NCI-H2081 (cell line): Measurements from ENCODE around the gene VCAN.

ENCODE experiments used
- DNase-seq, 2 experiments: peaks; one replicate each; lab custom pipeline; 2025; lab: John Stamatoyannopoulos, UW

Gene VCAN

DNA sequence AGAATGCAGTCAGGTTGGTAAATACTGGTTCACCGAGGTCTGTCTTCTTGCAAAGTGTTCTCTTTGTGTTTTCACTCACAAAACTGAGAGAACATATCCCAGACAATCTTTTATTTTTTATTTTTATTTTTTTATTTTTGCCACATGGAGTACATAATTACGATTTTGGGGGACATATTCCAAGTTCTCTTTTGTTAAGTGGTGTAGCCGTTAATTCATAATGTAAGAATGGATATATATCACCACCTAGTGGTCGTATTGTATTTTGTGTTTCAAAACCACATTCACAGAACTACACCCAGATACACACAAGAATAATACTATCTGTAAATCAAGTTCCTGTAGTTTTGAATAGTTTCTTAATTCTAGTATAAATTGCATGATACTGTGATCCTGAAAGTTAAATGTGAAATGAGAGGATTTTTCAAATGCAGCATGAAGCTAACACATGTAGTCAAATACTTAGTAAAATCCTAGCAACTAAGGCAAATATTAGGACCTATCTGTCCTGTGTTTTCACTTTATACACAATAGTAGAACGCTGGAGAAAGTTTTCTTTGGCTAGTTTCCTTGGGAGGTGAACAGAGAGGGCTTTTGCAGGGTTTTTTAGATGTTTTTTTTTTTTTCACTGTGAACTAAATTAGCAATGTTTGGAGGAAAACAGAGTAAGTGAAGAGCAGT lies 92.7 kb downstream of the VCAN start:
- DNase-seq = peak; percentile 2 to 21

DNA sequence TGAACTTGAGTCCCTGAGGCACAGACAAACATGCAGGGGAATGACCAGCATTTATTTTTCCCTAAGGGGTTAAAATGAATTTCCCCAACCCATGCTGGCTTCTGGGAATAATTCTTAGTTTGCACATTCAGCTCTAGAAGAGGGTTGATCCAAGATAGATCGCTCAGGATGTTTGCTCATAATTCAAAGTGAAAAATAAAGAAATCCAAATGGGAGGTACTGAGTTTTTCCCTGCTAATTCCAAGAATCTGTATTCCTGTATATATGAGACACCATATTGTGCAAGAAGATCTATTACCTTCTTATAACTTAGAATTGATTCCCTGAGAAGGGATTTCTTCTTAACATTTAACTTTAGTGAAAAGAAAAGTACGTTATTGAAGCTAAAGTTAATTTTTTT lies 96.2 kb downstream of the VCAN start:
- DNase-seq = no peak

- DNase-seq = no peak
Measured at GRCh38 chr5:83568186-83568585, 96.6 kb downstream of the VCAN start.

DNA sequence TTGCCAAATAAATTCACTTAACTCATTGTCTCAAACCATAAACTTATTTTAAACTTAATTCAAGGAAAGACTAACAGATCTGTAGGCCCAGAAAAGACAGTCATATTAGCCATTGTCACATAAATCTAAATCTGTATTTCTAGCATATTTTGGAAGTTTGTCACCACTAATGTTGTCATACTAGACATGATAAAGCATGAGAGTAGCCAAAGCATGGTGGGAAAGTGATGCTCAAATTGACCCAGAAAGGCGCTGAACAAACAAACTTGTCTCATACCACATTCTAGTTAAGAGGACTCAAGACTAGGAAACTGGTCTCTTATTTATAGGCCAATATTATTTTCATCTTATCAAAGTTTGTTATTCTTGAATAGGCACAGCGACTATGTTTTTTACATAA lies 99.4 kb downstream of the VCAN start:
- DNase-seq = no peak

DNA sequence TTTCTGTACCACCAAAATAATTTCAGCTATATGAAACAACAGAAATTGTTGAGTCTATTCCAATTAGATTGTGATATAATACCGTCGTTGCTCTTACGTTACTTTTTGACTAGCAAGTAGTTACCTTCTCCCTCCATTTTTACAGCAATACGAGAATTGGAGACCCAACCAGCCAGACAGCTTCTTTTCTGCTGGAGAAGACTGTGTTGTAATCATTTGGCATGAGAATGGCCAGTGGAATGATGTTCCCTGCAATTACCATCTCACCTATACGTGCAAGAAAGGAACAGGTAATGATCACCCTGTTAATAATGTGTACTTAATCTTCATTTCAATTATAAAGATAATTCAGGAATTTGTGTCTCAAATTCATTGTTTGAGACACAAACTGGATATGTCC lies 100.7 kb downstream of the VCAN start:
- no peak for DNase-seq

- DNase-seq = no peak
Measured at GRCh38 chr5:83576341-83576740, 104.8 kb downstream of the VCAN start.

- DNase-seq = no peak
Measured at GRCh38 chr5:83577036-83577636, 105.6 kb downstream of the VCAN start.

GRCh38 chr5:83583859-83584258 lies 112.3 kb downstream of the VCAN start:
- no peak for DNase-seq

DNA sequence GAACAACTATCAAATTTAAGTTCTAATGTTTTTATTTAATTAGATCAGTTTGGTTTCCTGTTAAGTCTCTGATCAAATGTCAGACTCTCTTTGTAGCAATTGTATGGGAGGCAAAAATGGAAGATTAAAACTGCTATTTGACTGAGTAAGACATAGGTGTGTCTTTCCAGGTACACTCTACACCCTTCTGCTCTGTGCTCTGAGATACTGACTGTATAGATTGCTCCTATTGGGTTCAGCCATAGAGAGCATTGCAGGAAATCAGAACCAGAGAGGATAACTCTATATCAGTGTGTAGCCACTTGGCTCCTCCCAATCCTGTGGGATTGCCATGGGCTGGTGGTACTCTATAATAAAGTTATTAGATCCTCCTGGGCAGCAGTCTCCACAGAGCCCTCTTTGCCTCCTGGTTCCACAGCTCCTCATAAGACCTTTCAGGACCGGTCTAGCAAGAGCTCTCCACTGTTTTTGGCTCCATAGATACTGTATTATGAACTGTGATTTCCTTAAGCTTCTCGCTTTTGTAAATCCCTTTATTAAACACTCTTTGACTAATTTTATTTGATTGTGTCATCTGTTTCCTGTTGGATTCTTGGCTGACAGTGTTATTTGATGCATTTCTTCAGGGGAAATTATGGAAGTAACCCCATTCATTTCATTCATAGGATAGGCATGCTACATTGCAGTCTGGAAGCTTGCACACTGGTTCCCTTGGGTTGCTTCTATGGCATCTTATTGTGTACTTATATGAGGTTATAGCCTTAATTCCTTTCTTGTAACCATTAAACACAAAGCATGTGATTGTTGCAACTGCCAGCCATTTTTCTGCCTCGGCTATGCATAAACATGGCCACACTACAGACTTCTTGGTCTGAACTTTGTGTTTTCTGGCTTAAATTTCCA lies 115.6 kb downstream of the VCAN start:
- no peak for DNase-seq

GRCh38 chr5:83589786-83590185 lies 118.2 kb downstream of the VCAN start:
- DNase-seq = peak; percentile 5 to 74

DNA sequence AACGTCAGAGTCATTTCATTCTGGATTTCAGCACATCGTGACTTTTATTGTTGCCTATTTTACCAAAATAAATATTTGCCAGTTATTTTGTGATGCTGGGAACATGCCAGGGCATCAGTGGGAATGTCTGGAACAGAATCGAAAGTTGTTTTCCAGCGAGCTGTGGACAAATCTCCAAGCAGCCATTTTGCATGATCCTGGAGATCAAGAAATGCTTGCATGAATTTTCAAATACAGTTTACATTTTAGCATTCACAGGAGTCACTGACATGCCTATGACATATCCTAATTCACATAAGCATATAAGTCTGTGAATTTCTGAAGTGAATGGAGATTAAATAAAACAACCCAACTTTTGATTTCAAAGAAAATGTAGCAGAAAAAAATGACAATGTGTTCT lies 119.4 kb downstream of the VCAN start:
- DNase-seq = peak in 1 of 2 experiments; percentile 23

DNA sequence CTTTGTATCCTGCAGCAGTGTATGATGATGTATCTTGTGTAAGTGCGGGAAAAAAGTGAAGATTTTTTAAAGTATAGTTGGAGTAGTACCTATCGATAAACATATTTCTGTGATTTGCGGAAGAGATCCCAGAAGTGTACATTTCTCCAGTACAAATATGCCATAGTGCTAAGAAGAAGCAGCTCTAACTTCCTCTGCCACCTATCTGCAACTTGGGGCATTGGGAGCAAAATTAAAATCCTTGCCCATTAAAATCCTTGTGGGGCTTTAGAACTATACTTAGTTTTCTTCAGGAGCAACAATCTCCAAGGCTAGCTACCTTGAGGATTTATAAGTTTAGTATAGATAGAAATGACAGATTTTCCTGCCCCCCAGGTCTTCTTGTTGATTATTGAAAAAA lies 123.7 kb downstream of the VCAN start:
- no peak for DNase-seq

DNA sequence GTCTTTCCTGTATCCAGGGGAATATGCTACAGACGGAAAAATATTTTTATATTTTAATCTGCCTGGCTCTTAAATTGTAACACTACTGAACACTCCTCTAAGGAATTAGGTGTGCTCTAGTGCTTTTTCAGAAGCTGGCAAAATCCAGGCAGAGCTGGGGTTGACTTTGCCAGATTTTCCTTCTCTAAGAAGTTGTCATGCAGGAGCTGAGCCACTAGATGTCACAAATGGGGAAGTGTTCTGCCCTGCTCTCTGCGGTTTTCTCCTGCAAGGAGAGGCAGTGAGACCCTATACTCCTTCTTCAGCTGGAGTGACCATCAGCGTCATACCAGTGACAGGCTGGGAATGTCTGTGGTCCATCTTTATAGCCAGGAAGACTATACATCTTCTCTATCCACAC lies 136.6 kb downstream of the VCAN start:
- peak in 1 of 2 experiments; percentile 32 for DNase-seq

DNA sequence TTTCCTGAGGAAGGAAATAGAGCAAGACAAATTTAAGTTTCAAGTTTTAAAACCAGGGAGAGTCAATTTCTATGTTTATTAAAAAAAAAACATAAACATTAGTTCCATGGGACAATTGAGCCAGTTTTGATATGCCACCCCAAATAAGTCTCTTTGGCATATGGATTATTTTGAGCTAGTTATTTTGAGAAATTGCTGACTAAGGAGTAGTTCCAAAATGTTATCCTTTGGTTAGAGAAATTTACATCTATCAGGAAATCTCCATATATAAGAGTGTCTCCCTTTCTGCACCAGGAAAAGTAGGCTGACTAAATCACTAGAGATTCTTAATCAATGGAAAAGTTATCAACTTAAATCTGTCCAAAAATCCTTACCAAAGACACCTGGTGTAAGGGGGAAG lies 143.3 kb downstream of the VCAN start:
- no peak for DNase-seq

GRCh38 chr5:83628360-83628759 lies 156.8 kb downstream of the VCAN start:
- DNase-seq = no peak
